HG02938 (cell line): ENCODE data around the gene DDI1.

Source experiments
- ATAC-seq: cut with Tn5 transposase; IDR thresholded peaks from one replicate; pipeline ENCODE4 v1.9.1; 2021; ENCODE audit warnings: mild to moderate bottlenecking, moderate library complexity; ENCODE audit not compliant: unreplicated experiment

Gene DDI1

DNA sequence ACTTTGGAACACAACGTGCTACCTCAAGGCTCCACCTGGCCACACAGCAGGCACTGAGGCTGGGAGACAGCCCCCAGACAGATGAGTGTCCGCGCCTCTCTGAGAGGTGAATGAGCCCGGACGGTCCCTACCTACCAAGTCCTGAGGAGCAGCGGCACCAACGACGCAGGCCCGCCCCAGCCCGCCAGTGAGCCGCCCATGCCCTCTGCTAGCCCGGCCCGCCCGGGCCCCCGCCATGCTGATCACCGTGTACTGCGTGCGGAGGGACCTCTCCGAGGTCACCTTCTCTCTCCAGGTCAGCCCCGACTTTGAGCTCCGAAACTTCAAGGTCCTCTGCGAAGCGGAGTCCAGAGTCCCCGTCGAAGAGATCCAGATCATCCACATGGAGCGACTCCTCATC, at the start of gene DDI1:
TSS of gene DDI1 (plus strand) at position 53 of the 400 bp plus-strand sequence. CDS start at position 236, 183 bp downstream.
- no peak for ATAC-seq

- no peak for ATAC-seq
Observed at GRCh38 chr11:103987629-103988594, 48.5 kb upstream of the DDI1 start.

- ATAC-seq = no peak
Observed at GRCh38 chr11:103988595-103988969, 47.9 kb upstream of the DDI1 start.

DNA sequence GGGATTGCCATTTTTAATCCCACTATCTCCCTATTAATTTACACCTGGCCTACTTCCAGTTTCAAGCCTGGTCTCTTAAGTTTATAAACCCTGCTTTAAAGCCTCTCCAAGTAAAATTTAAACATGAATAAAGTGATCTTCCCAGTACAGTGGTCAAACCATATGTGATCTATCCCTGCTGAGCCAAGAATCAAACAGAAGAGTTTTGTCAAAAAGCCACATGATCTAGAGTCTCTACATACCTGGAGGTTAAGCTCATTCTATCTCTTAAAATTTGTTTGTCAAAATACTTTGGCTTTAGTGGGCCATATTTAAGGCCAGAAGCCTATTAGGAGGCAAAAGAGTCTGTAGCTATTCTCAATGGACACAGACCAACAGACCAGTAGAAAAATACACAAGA, 42.9 kb upstream of the DDI1 start:
- ATAC-seq = no peak

- no peak for ATAC-seq
Observed at GRCh38 chr11:103994094-103994493, 42.3 kb upstream of the DDI1 start.

GRCh38 chr11:103994518-103994917, 41.9 kb upstream of the DDI1 start:
- no peak for ATAC-seq

GRCh38 chr11:103995896-103996295, 40.5 kb upstream of the DDI1 start:
- no peak for ATAC-seq

- ATAC-seq = peak; percentile 89
Observed at GRCh38 chr11:103997082-103997481, 39.4 kb upstream of the DDI1 start.

- no peak for ATAC-seq
Observed at GRCh38 chr11:103998826-103999508, 37.5 kb upstream of the DDI1 start.

DNA sequence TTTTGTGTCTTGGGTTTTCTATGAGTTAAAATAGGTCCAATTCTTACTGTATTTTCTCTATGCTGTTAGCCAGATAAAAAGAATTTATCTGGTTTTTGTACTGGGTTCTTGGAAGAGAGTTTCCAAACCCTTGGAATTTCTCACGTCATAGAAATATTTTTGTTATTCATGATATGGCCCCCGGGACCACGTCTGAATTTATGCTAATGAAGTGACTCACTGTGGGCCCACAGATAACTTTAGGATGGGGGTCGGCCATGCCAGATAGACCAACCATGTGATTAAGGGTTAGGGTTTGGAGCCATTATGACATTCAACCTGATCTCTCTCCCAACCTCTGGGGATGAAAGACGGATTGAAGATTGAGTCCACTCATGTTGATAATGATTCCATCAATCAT, 35.6 kb upstream of the DDI1 start:
- no peak for ATAC-seq

- ATAC-seq = no peak
Observed at GRCh38 chr11:104001561-104002056, 34.8 kb upstream of the DDI1 start.

DNA sequence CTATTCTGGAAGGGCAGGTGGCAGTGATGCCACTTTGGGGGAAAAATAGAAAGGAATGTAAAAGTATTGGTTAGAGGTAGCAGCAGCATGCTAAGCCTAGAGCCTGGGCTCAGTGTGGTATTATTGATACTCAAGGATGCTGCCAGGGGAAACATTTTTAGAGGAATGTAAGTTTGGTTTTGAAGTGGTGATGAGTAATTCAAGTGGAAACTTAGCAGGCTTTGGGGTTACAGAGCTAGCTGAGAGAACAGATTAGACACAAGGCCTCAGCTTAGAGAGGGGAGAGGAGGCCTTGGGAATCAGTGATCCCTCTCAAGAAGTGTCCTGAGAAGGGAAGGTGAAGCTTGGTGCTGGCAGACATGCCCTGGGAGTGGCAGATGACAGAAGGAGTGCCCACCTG, 32.9 kb upstream of the DDI1 start:
- no peak for ATAC-seq

- ATAC-seq = no peak
Observed at GRCh38 chr11:104005234-104005855, 31.1 kb upstream of the DDI1 start.

DNA sequence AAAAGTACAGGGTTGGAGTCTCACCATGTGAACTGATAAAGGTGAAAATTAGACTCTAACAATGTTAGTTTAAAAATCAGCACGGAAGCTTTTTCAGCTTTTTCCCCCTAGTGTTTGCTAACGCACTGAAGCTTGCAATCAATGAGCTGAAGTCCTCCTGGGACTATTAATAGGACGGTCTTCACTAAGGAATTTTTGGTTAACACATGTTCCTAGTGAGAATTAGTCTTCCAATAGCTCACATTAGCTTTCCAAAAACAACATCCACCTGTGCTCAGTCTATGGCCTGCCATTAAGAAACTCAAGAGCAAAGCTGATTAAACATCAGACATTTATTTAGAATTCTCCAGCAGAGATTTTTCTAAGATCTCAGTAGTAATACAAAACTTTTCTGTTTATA, 26.7 kb upstream of the DDI1 start:
- no peak for ATAC-seq

GRCh38 chr11:104011044-104011443, 25.4 kb upstream of the DDI1 start:
- ATAC-seq = no peak

- peak; percentile 95 for ATAC-seq
Observed at GRCh38 chr11:104015649-104016415, 20.6 kb upstream of the DDI1 start.

- no peak for ATAC-seq
Observed at GRCh38 chr11:104024572-104024971, 11.9 kb upstream of the DDI1 start.

GRCh38 chr11:104028476-104029263, 7.8 kb upstream of the DDI1 start:
- ATAC-seq = no peak

- no peak for ATAC-seq
Observed at GRCh38 chr11:104033134-104033533, 3.3 kb upstream of the DDI1 start.

DNA sequence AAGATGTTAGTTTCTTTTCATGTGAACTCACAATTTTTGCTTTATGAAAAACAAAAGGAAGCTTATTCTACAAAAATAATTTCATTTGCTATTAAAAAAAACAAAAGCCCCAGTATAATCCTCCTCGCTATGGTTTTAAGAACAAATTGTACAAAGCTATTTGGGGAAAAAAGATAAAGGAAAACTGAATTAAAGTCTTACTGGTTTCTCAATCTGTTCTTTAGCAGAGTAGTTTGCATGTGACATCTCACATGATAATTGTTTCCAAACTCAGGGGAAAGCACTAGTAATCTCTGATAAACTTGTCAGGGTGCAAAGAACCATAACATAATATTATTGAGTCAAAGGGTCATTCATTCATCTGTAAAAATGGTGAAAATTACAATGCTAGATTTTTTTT, 2.9 kb upstream of the DDI1 start:
- ATAC-seq = no peak
